ENCODE measurements around the gene OR10T2. TPM values are rescaled to one million over a fixed set of nuclear protein-coding genes. Genes with fewer than 3 reads are reported as not detected.
"Not testable (repeated sequence)": the region's sequence is repeated elsewhere in the genome, so short reads cannot be mapped to it uniquely, and the experiment has no call there.

The OR10T2 gene
- not detected in 2 replicates for total RNA-seq

GRCh38 chr1:158398818-158399514, at the start of gene OR10T2:
Gene OR10T2, minus strand, starts transcription at chr1:158399466. Its CDS starts 0 bp downstream, at chr1:158399466.
- intact Hi-C loops (cut with micrococcal nuclease) = no loop called here

DNA sequence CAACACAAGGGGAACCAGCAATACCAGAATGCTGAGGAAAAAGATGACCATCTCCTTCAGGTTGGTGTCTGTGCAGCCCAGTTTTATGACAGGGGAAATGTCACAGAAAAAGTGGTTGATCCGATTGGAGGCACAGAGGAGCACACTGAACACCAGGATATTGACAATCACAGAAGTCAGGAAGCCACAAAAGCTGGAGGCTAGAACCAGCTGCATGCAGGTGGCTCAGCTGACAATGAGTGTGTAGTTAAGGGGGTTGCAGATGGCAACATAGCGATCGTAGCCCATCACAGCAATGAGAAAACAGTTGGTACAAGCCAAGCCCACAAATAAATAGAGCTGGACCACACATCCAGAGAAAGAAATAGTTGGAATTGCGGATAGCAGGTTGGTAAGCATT, 46.1 kb upstream of the OR10T2 start:
- intact Hi-C loops (cut with micrococcal nuclease) = no loop called here

DNA sequence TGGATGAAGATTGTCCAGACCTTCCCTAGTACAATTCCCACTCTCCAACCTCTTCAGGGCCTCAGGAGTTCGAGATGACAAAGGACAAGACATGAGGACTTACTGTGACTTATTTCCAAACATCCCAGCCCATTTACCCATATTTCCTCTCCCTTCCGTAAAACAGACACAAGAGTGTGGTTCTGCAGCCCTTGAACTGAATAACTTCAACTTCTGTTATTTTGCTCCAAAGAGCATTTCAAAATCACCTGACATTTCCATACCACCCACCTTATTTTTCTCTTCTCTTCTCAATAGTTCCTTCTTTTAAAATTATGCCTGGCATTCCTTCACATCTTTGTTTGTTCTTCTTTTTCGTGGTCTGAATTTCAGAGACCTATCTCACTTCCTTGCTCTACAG, 35.5 kb upstream of the OR10T2 start:
- intact Hi-C loops (cut with micrococcal nuclease) = no loop called here

DNA sequence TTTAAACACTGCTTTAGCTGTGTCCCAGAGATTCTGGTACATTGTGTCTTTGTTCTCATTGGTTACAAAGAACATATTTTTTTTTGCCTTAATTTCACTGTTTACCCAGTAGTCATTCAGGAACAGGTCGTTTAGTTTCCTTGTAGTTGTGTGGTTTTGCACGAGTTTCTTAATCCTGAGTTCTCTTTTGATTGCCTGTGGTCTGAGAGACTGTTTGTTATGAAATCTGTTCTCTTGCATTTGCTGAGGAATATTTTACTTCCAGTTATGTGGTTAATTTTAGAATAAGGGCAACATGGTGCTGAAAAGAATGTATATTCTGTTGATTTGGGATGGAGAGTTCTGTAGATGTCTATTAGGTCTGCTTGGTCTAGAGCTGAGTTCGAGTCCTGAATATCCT, 30.9 kb upstream of the OR10T2 start:
- intact Hi-C loops (cut with micrococcal nuclease) = not testable (repeated sequence)

DNA sequence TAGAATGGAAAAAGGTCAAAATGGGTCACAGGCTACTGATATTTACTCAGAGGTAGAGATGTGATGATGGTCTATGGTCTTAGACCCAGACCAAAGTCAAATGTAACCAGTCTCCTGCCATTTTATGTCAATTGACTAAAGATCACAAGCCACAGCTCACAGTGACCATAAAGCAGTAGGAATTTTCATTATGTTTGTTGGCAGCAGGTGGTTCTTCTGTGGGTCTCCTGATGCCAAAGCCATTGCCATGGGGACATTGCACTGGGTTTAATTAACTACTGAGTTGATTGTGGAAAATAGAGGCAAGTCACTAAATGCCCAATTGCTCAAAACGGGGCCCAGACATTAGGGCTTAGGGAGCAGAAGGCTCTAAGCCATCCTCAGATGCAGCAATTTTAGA, 26.9 kb upstream of the OR10T2 start, which contains the start of gene OR10K2:
TSS of gene OR10K2 (minus strand) at position 101 of the 400 bp plus-strand sequence. CDS start 5,371 bp downstream, outside the sequence.
- intact Hi-C loops (cut with micrococcal nuclease) = no loop called here

- intact Hi-C loops (cut with micrococcal nuclease) = no loop called here
These were observed 25.8 kb upstream of the OR10T2 start for GRCh38 chr1:158425027-158425426.

- intact Hi-C loops (cut with micrococcal nuclease) = no loop called here
These were observed 22.9 kb upstream of the OR10T2 start for GRCh38 chr1:158422212-158422611.

DNA sequence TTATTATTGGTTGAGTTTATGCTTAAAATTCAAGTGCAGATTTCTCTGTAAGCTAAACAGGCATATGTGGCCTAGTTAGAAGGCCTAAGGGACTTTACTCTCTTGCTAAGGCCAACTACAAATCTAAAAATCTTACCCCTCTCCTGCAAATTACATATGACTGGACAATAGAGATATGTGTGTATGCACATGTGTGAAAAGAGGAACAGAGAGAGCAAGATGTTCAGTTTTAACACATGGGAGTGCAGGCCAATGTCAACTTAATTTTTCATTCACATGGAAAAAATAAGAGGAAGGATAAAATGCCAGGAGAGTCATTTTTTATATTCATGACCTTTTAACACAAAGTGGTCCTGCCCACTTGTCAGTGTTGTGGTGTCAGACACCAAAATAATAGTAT, 18.3 kb upstream of the OR10T2 start:
- intact Hi-C loops (cut with micrococcal nuclease) = no loop called here

GRCh38 chr1:158414651-158415345, 15.5 kb upstream of the OR10T2 start:
- intact Hi-C loops (cut with micrococcal nuclease) = no loop called here

GRCh38 chr1:158407092-158407491, 7.8 kb upstream of the OR10T2 start:
- intact Hi-C loops (cut with micrococcal nuclease) = no loop called here

DNA sequence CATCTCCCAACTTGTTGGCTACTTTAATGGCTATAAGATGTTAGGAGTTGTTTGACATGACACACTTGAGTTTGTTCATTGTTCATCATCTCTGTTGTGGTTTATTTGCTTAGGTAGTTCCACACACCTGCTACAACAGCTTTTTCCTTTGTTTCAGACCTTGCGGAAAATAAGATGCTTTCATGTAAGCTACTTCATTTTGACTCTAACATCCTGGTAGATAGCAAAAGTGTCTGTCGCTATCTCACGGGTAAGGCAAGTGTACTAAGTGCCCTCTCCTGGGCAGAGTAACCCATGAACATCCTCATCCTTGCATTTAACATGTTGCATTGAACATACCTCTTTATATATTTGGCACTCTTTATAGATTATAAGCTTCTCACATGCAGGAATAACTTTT, 1.6 kb upstream of the OR10T2 start:
- intact Hi-C loops (cut with micrococcal nuclease) = no loop called here

DNA sequence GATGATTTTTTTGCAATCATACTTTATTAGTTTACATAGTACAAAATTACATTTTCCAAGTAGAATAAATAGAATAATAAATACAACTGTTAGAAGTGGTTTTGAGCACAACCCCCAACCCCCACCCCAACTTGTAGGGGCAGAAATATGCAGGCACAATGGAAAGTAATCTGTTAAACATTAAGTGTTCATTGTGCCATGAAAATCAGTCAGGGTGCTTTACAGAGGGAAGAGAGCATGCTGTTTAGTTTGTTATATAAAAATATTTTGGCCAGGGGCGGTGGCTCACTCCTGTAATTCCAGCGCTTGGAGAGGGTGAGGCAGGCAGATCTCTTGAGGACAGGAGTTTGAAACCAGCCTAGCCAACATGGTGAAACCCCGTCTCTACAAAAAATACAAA, 2.6 kb downstream of the OR10T2 start:
- intact Hi-C loops (cut with micrococcal nuclease) = no loop called here

DNA sequence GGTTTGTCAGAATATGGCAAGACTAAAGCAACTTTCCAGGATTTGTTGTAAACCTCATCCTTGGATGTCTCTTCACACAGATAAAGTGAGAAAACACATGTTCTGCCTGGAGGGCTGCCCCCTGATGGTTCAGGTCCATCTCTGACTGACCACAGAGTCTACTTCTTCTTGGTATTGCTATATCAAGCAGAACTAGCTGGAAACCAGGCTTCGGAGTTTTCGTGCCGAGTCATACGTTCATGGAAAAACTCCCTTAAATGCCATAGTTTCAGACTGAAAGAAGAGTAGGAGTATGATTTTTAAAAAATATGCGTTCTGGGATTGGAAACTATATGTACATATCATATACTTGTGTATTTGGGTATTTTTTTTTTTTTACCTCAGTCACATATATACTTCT, 5.8 kb downstream of the OR10T2 start:
- intact Hi-C loops (cut with micrococcal nuclease) = no loop called here

- intact Hi-C loops (cut with micrococcal nuclease) = no loop called here
These were observed 8.2 kb downstream of the OR10T2 start for GRCh38 chr1:158391099-158391498.

DNA sequence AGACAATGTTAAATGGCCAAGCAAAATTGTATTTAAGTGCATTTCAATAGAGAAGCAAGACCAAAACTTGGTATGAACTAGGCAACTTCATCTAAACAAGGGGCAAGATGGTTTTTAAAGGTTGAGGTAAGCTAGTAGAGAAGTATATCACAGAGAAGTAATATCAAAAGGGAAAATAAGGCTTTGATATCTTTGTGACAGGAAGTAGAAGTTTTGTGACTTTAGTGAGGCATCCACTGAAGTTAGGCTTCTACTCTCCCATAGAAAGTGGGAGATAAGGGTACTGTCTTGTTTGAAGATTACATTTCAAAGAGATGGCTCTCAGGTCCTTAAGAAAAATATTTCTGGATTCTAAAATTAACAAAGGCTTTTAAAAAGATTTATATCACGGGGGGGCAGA, 8.9 kb downstream of the OR10T2 start:
- intact Hi-C loops (cut with micrococcal nuclease) = no loop called here

- intact Hi-C loops (cut with micrococcal nuclease) = no loop called here
These were observed 24.4 kb downstream of the OR10T2 start for GRCh38 chr1:158374860-158375259.

- intact Hi-C loops (cut with micrococcal nuclease) = not testable (repeated sequence)
These were observed 25.2 kb downstream of the OR10T2 start for GRCh38 chr1:158374101-158374500.

DNA sequence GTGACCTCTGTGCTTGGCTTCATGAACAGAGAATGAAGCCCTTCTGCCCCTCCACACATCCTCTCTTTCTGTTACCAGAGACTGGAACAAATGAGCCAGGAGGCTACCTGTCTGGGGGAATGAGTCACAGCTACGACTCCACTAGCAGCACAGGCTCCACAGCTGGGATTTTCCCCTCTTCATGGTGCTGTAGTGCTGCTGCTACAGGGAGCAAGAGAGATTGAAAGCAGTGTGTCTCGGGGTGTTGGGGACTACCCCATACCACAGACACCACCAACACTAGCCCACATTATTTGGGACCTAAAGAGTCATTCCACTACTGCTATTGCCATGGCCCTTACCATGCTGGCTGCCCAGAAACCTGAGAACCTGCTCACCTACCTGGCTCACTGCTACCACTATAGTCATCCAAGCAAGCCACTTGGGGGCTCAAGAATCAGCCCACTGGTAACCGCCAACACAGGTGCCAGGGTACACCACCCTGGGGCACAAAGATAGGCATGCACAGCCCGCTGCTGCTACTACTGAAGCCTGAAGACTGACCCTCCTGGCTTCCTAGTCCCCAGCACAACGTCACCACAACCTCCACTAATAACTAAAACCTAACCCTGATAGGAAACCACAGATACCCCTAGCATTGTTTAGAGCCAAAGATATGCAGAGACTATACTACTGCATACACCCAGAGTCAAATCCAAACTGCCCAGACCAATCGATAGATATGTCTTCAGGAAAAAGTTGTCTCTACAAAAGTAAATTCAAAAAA, 27.9 kb downstream of the OR10T2 start:
- intact Hi-C loops (cut with micrococcal nuclease) = no loop called here

DNA sequence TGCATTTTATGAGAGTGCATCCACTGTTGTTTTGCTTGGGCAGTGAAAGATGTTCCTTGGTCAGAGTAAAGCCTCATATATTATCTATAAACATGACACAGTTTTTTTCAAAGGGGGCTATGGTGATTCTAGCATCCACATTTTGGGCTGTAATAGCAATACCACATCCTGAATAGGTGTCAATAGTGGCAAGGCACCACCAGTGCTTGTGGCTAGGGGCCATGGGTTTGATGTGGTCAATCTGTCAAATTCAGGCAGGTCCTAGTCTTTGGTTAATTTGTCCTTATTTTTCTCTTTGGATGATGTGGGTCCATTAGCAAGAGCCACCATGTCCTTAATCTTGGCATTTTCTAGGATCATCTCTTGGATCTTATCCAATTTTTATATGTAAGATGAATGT, 32.5 kb downstream of the OR10T2 start:
- intact Hi-C loops (cut with micrococcal nuclease) = no loop called here

- intact Hi-C loops (cut with micrococcal nuclease) = no loop called here
These were observed 36.3 kb downstream of the OR10T2 start for GRCh38 chr1:158362941-158363340.

- intact Hi-C loops (cut with micrococcal nuclease) = no loop called here
These were observed 36.8 kb downstream of the OR10T2 start for GRCh38 chr1:158362482-158362881.

GRCh38 chr1:158357441-158357840, 41.8 kb downstream of the OR10T2 start:
- intact Hi-C loops (cut with micrococcal nuclease) = no loop called here

Measured in T-helper 2 cell treated with Interferon-gamma antibody and Interleukin-4, amounts not matched to agents 100 ng/mL and 5 ng/mL, for 36 hours (primary cell).